GM23338 (cell line): ENCODE results near the gene NFE2L1. TPM values are rescaled to one million over a fixed set of nuclear protein-coding genes. Genes with fewer than 3 reads are reported as not detected.

Experiments used
- ATAC-seq: fragments of 200-7000 bp; cut with Tn5 transposase; 3 replicates; pipeline ENCODE4 v1.9.1; 2020
- DNase-seq: peaks from one replicate; pipeline ENCODE4 v3.0.0-alpha.2; 2015; ENCODE audit warnings: low spot score
- H2AFZ ChIP-seq: fragments of 200-600 bp; sonication (generic); 2 replicates; pipeline ENCODE4 v1.8.0; 2016; ENCODE audit warnings: antibody characterized with exemption, mild to moderate bottlenecking, moderate library complexity
- H3F3A ChIP-seq: fragments of 200-600 bp; sonication (generic); replicated peaks from 2 replicates; pipeline ENCODE4 v1.8.0; 2017; ENCODE audit warnings: antibody characterized with exemption, mixed run types, low read depth
- H3K27ac ChIP-seq: fragments of 200-600 bp; sonication (generic); 2 replicates; pipeline ENCODE4 v1.6.1; 2016; ENCODE audit warnings: low read depth
- H3K27me3 ChIP-seq: fragments of 200-600 bp; sonication (generic); 2 replicates; pipeline ENCODE4 v1.8.0; 2016; ENCODE audit warnings: mild to moderate bottlenecking, mixed run types, moderate library complexity; ENCODE audit not compliant: insufficient read depth
- H3K36me3 ChIP-seq: fragments of 200-600 bp; sonication (generic); 2 replicates; pipeline ENCODE4 v1.8.0; 2016; ENCODE audit warnings: mild to moderate bottlenecking; ENCODE audit not compliant: insufficient read depth
- H3K4me1 ChIP-seq: fragments of 200-600 bp; sonication (generic); 2 replicates; pipeline ENCODE4 v1.8.0; 2016; ENCODE audit warnings: mild to moderate bottlenecking, moderate library complexity; ENCODE audit not compliant: insufficient read depth
- H3K4me2 ChIP-seq: fragments of 200-600 bp; sonication (generic); 2 replicates; pipeline ENCODE4 v1.7.1; 2017; ENCODE audit warnings: mixed run types
- H3K4me3 ChIP-seq: fragments of 200-600 bp; sonication (generic); 2 replicates; pipeline ENCODE4 v1.6.1; 2016; ENCODE audit warnings: mixed run types
- H3K79me2 ChIP-seq: fragments of 200-600 bp; sonication (generic); replicated peaks from 2 replicates; pipeline ENCODE4 v1.8.0; 2017; ENCODE audit warnings: mild to moderate bottlenecking; ENCODE audit not compliant: insufficient read depth
- H3K9me2 ChIP-seq: fragments of 200-600 bp; sonication (generic); 2 replicates; pipeline ENCODE4 v1.8.0; 2017; ENCODE audit not compliant: insufficient read depth
- H4K20me1 ChIP-seq: fragments of 200-600 bp; sonication (generic); replicated peaks from 2 replicates; pipeline ENCODE4 v1.8.0; 2017; ENCODE audit warnings: mild to moderate bottlenecking; ENCODE audit not compliant: insufficient read depth
- H3K27ac Mint-ChIP-seq: 2 replicates; pipeline ENCODE4 v1.8.0; 2020; ENCODE audit warnings: inconsistent platforms, mild to moderate bottlenecking, moderate library complexity, mixed read lengths
- H3K27me3 Mint-ChIP-seq: 3 replicates; pipeline ENCODE4 v1.8.0; 2022; ENCODE audit warnings: low read depth, mild to moderate bottlenecking, moderate library complexity, mixed read lengths, inconsistent platforms; ENCODE audit not compliant: insufficient read depth, poor library complexity
- H3K36me3 Mint-ChIP-seq: 3 replicates; pipeline ENCODE4 v1.8.0; 2021; ENCODE audit warnings: low read depth, mild to moderate bottlenecking, inconsistent platforms, moderate library complexity, mixed read lengths
- H3K4me1 Mint-ChIP-seq: 3 replicates; pipeline ENCODE4 v1.8.0; 2020; ENCODE audit warnings: mild to moderate bottlenecking, inconsistent platforms, mixed read lengths
- H3K4me3 Mint-ChIP-seq: 3 replicates; pipeline ENCODE4 v1.8.0; 2021; ENCODE audit warnings: moderate library complexity, mild to moderate bottlenecking, inconsistent platforms, mixed read lengths
- H3K9me3 Mint-ChIP-seq: 3 replicates; pipeline ENCODE4 v1.8.0; 2020; ENCODE audit warnings: moderate library complexity, mild to moderate bottlenecking, inconsistent platforms, mixed read lengths
- CREB1 ChIP-seq: fragments of 250-450 bp; sonication (Bioruptor Pico); IDR thresholded peaks from 2 replicates; pipeline ENCODE4 v1.5.0; 2020; ENCODE audit warnings: low read depth, mild to moderate bottlenecking, moderate library complexity
- CTCF ChIP-seq, 2 experiments: fragments of 200-600 bp in 1 of 2; sonication (generic) in 1 of 2; conservative IDR thresholded peaks; 2 replicates each; pipeline versions ENCODE4 v1.5.1 to v1.6.1; 2016 to 2017; ENCODE audit warnings: antibody characterized with exemption in 2 of 2, low read depth in 2 of 2, mild to moderate bottlenecking in 2 of 2, moderate library complexity in 1 of 2
- ETS1 ChIP-seq: IDR thresholded peaks from 2 replicates; pipeline ENCODE4 v1.6.1; 2016; ENCODE audit warnings: antibody characterized with exemption
- EZH2phosphoT487 ChIP-seq: fragments of 200-600 bp; sonication (generic); IDR thresholded peaks from one replicate; pipeline ENCODE4 v1.8.1; 2018; ENCODE audit warnings: antibody characterized with exemption; ENCODE audit not compliant: unreplicated experiment
- NANOG ChIP-seq: IDR thresholded peaks from 2 replicates; pipeline ENCODE4 v1.6.1; 2016; ENCODE audit warnings: antibody characterized with exemption, borderline replicate concordance
- POLR2AphosphoS5 ChIP-seq: IDR thresholded peaks from 2 replicates; pipeline ENCODE4 v1.6.1; 2016; ENCODE audit warnings: antibody characterized with exemption, low read depth
- REST ChIP-seq: IDR thresholded peaks from one replicate; pipeline ENCODE4 v1.6.1; 2018; ENCODE audit warnings: antibody characterized with exemption; ENCODE audit not compliant: unreplicated experiment
- STAT1 ChIP-seq: IDR thresholded peaks from one replicate; pipeline ENCODE4 v1.6.1; 2016; ENCODE audit warnings: antibody characterized with exemption; ENCODE audit not compliant: unreplicated experiment
- ZNF114 ChIP-seq: fragments of 250-450 bp; sonication (Bioruptor Pico); IDR thresholded peaks from 2 replicates; pipeline ENCODE4 v1.5.0; 2020; ENCODE audit warnings: mild to moderate bottlenecking, moderate library complexity
- ZNF331 ChIP-seq: fragments of 250-450 bp; sonication (Bioruptor Pico); IDR thresholded peaks from 2 replicates; pipeline ENCODE4 v1.5.0; 2020; ENCODE audit warnings: low read depth, mild to moderate bottlenecking, moderate library complexity
- polyA plus RNA-seq: library from polyadenylated mRNA; unstranded; fragments of >200 nt; fragmentation: Nextera tagmentation; extraction: Ambion mirVana; gene quantifications from 2 replicates; pipeline ENCODE4 v1.2.1, GENCODE V29; 2016
- total RNA-seq: library from RNA; depleted of rRNA; stranded (reverse); fragments of >200 nt; shearing (Covaris generic); gene quantifications from 2 replicates; pipeline ENCODE4 v1.2.3, GENCODE V29; 2014

Gene NFE2L1
- total and polyA plus RNA-seq, 2 experiments from 2014 or later: 39.9 to 138 TPM

- TF ChIP-seq NANOG (no peak), STAT1 (no peak), ETS1 (no peak), ZNF331 (no peak)
These were observed 38.0 kb upstream of the NFE2L1 start (continued) for GRCh38 chr17:48010193-48010592.

GRCh38 chr17:48011405-48012150 is 36.6 kb upstream of the NFE2L1 start:
- Histone ChIP-seq H3K4me2 (peak overlapping the region; percentile 98), H3K36me3 (no peaks in the 10 kb centered on the region), H3K4me1 (peaks cover 5% of the 10 kb centered on the region), H3F3A (peaks cover 7% of the 10 kb centered on the region; the same call in 1 of the 2 replicates), H3K27ac (no peak overlapping the region), H3K9me2 (no peaks in the 10 kb centered on the region), H2AFZ (peak overlapping the region; percentile 98), H3K4me3 (peak overlapping the region; percentile 91), H4K20me1 (0 out of 2 replicates have a peak, but pooled peaks cover 3% of the 10 kb centered on the region), H3K27me3 (peaks cover 24% of the 10 kb centered on the region), H3K79me2 (no peaks in the 10 kb centered on the region)
- peak; percentile 73 for ATAC-seq
- Mint-ChIP-seq H3K27ac (no peak overlapping the region), H3K36me3 (no peaks in the 10 kb centered on the region), H3K4me3 (peak overlapping the region; percentile 77), H3K27me3 (peaks cover 25% of the 10 kb centered on the region), H3K4me1 (peaks cover 35% of the 10 kb centered on the region), H3K9me3 (no peaks in the 10 kb centered on the region; the same call in 2 of the 3 replicates)
- peak; percentile 80 for DNase-seq
- TF ChIP-seq POLR2AphosphoS5: no peak
- TF ChIP-seq ZNF331: no peak
- peak; percentile 63 to 79 for TF ChIP-seq CTCF (conservative IDR thresholded peaks at IDR 0.05; ENCODE audit: low read depth in 2 of 2)
- TF ChIP-seq ZNF114 (CRISPR knock-in tag): no peak
- TF ChIP-seq EZH2phosphoT487: no peak
- no peak for TF ChIP-seq REST
- TF ChIP-seq CREB1 (CRISPR knock-in tag): 0 out of 2 replicates have a peak, but pooled peaks have one; percentile 15
- TF ChIP-seq STAT1: no peak
